Measurements from ENCODE around the gene PTGR2. TPM values are rescaled to one million over a fixed set of nuclear protein-coding genes. Genes with fewer than 3 reads are reported as not detected.

PTGR2 gene
- total RNA-seq, 1 experiment from 2014 or later, result 12.0 TPM

DNA sequence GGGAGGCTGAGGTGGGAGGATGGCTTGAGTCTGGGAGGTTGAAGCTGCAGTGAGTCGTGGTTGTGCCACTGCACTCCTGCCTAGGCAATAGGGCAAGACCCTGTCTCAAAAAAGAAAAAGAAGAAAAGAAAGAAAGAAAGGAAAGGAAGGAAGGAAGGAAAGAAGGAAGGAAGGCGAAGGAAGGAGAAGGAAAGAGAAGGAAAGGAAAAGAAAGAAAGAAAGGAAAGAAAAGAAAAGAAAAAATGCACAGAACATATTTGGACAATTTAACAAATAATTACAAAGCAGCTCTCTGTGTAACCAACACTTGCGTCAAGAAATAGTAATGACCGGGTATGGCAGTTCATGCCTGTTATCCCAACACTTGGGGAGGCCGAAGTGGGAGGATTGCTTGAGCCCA is 35.8 kb upstream of the PTGR2 start:
- intact Hi-C loops (cut with micrococcal nuclease; ENCODE audit: unreplicated experiment), result no loop called here
- Mint-ChIP-seq H3K27me3 (ENCODE audit: unreplicated experiment) (peaks cover 9% of the 10 kb centered on the region), H3K4me1 (ENCODE audit: low read depth, unreplicated experiment) (no peaks in the 10 kb centered on the region), H3K27ac (ENCODE audit: unreplicated experiment) (no peak overlapping the region), H3K4me3 (ENCODE audit: low read depth, unreplicated experiment) (no peak overlapping the region), H3K9me3 (ENCODE audit: low read depth, unreplicated experiment) (no peaks in the 10 kb centered on the region), H3K36me3 (ENCODE audit: insufficient read depth, unreplicated experiment) (no peaks in the 10 kb centered on the region)
- BruUV-seq (replicated peaks), result no TSS peak
- DNase-seq, result no peak
- CTCF ChIA-PET, result no interaction called here
- TF ChIP-seq, protein P1, sequence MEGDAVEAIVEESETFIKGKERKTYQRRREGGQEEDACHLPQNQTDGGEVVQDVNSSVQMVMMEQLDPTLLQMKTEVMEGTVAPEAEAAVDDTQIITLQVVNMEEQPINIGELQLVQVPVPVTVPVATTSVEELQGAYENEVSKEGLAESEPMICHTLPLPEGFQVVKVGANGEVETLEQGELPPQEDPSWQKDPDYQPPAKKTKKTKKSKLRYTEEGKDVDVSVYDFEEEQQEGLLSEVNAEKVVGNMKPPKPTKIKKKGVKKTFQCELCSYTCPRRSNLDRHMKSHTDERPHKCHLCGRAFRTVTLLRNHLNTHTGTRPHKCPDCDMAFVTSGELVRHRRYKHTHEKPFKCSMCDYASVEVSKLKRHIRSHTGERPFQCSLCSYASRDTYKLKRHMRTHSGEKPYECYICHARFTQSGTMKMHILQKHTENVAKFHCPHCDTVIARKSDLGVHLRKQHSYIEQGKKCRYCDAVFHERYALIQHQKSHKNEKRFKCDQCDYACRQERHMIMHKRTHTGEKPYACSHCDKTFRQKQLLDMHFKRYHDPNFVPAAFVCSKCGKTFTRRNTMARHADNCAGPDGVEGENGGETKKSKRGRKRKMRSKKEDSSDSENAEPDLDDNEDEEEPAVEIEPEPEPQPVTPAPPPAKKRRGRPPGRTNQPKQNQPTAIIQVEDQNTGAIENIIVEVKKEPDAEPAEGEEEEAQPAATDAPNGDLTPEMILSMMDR (IDR thresholded peaks at IDR 0.05; ENCODE audit: unreplicated experiment), result no peak

GRCh38 chr14:73816393-73816816 is 35.2 kb upstream of the PTGR2 start:
- Mint-ChIP-seq H3K27ac (ENCODE audit: unreplicated experiment) (no peak overlapping the region), H3K4me3 (ENCODE audit: low read depth, unreplicated experiment) (no peak overlapping the region), H3K36me3 (ENCODE audit: insufficient read depth, unreplicated experiment) (no peaks in the 10 kb centered on the region), H3K4me1 (ENCODE audit: low read depth, unreplicated experiment) (no peaks in the 10 kb centered on the region), H3K9me3 (ENCODE audit: low read depth, unreplicated experiment) (no peaks in the 10 kb centered on the region), H3K27me3 (ENCODE audit: unreplicated experiment) (peaks cover 6% of the 10 kb centered on the region)
- DNase-seq, result no peak
- CTCF ChIA-PET, result no interaction called here
- TF ChIP-seq, protein P1 (IDR thresholded peaks at IDR 0.05; ENCODE audit: unreplicated experiment), result no peak
- intact Hi-C loops (cut with micrococcal nuclease; ENCODE audit: unreplicated experiment), result no loop called here
- BruUV-seq (replicated peaks), result no TSS peak

GRCh38 chr14:73817020-73817655 is 34.5 kb upstream of the PTGR2 start:
- H3K4me1 Mint-ChIP-seq (ENCODE audit: low read depth, unreplicated experiment), result no peaks in the 10 kb centered on the region
- no TSS peak for BruUV-seq (replicated peaks)

GRCh38 chr14:73818821-73819220 is 32.8 kb upstream of the PTGR2 start:
- Mint-ChIP-seq H3K36me3 (ENCODE audit: insufficient read depth, unreplicated experiment) (no peaks in the 10 kb centered on the region), H3K4me1 (ENCODE audit: low read depth, unreplicated experiment) (no peaks in the 10 kb centered on the region), H3K4me3 (ENCODE audit: low read depth, unreplicated experiment) (no peak overlapping the region), H3K9me3 (ENCODE audit: low read depth, unreplicated experiment) (no peaks in the 10 kb centered on the region), H3K27ac (ENCODE audit: unreplicated experiment) (no peak overlapping the region), H3K27me3 (ENCODE audit: unreplicated experiment) (no peaks in the 10 kb centered on the region)
- BruUV-seq (replicated peaks), result no TSS peak
- DNase-seq, result no peak
- intact Hi-C loops (cut with micrococcal nuclease; ENCODE audit: unreplicated experiment), result no loop called here
- CTCF ChIA-PET, result interaction anchor here (0.5 to 0.6 kb wide), 2 partner anchors 16 to 174 kb away, joined by 3 to 4 read pairs; no protein-coding TSS in a partner anchor
- TF ChIP-seq, protein P1 (IDR thresholded peaks at IDR 0.05; ENCODE audit: unreplicated experiment), result no peak

More at GRCh38 chr14:73817020-73817655, 34.5 kb upstream of the PTGR2 start:
- intact Hi-C loops (cut with micrococcal nuclease; ENCODE audit: unreplicated experiment), result no loop called here
- H3K9me3 Mint-ChIP-seq (ENCODE audit: low read depth, unreplicated experiment), result no peaks in the 10 kb centered on the region
- H3K4me3 Mint-ChIP-seq (ENCODE audit: low read depth, unreplicated experiment), result no peak overlapping the region
- no peaks in the 10 kb centered on the region for H3K36me3 Mint-ChIP-seq (ENCODE audit: insufficient read depth, unreplicated experiment)
- H3K27ac Mint-ChIP-seq (ENCODE audit: unreplicated experiment), result no peak overlapping the region
- no peak for DNase-seq
- no peaks in the 10 kb centered on the region for H3K27me3 Mint-ChIP-seq (ENCODE audit: unreplicated experiment)
- TF ChIP-seq, protein P1 (IDR thresholded peaks at IDR 0.05; ENCODE audit: unreplicated experiment), result no peak
- CTCF ChIA-PET, result no interaction called here

Measured in Calu3 (cell line).